ENCODE results near the gene AQP12A. TPM values are rescaled to one million over a fixed set of nuclear protein-coding genes. Genes with fewer than 3 reads are reported as not detected.

Gene AQP12A
- polyA plus RNA-seq, 2 of the 4 experiments (the other 2 are of a cell fraction), result not detected

DNA sequence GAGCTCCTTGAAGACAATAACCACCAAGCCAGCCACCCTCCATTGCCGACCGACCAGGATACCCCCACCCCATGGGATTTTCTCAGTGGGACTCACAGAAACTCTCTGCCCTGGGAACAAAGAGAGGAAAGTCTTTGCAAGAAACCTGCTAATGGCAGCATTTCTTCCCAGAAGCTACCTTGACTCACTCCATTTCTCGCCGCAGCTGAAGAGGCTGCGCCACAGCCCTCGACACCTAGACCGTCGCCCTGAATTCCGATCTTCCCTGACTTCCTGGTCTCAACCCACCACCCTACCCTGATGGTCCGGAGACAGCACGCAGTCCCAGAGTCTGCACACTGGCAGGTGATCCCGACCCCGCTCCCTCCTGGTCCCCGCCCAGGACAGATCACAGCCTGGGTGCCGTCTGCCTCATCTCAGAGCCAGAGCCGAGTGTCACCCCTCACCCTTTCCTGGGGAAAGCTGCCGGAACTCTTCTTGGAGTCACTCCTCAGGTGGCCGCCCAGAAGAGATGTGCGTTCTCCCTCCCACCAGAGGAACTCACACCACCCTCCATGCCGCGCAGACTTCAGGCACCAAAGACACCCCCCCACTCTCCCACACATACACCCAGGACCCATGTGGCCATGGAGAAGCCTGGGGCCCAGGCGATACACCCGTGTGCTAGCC, 24.6 kb downstream of the AQP12A start:
- H3K9me3 ChIP-seq, result no peaks in the 10 kb centered on the region
- H3K27ac ChIP-seq, result no peak overlapping the region
- 84% methylated on average over 18 of the region's 23 CpGs for WGBS (ENCODE audit: missing lambda C conversion rate)
- POLR2A ChIA-PET, result no interaction called here
- ATAC-seq, result no peak
- TF ChIP-seq, protein P1, sequence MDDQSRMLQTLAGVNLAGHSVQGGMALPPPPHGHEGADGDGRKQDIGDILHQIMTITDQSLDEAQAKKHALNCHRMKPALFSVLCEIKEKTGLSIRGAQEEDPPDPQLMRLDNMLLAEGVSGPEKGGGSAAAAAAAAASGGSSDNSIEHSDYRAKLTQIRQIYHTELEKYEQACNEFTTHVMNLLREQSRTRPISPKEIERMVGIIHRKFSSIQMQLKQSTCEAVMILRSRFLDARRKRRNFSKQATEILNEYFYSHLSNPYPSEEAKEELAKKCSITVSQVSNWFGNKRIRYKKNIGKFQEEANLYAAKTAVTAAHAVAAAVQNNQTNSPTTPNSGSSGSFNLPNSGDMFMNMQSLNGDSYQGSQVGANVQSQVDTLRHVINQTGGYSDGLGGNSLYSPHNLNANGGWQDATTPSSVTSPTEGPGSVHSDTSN (IDR thresholded peaks at IDR 0.05), result no peak
- TF ChIP-seq EP300 (IDR thresholded peaks at IDR 0.05) (no peak), PHF8 (IDR thresholded peaks at IDR 0.05; ENCODE audit: borderline replicate concordance, low read depth) (no peak), SREBF2 (IDR thresholded peaks at IDR 0.05) (no peak)
- TF ChIP-seq, protein P2, sequence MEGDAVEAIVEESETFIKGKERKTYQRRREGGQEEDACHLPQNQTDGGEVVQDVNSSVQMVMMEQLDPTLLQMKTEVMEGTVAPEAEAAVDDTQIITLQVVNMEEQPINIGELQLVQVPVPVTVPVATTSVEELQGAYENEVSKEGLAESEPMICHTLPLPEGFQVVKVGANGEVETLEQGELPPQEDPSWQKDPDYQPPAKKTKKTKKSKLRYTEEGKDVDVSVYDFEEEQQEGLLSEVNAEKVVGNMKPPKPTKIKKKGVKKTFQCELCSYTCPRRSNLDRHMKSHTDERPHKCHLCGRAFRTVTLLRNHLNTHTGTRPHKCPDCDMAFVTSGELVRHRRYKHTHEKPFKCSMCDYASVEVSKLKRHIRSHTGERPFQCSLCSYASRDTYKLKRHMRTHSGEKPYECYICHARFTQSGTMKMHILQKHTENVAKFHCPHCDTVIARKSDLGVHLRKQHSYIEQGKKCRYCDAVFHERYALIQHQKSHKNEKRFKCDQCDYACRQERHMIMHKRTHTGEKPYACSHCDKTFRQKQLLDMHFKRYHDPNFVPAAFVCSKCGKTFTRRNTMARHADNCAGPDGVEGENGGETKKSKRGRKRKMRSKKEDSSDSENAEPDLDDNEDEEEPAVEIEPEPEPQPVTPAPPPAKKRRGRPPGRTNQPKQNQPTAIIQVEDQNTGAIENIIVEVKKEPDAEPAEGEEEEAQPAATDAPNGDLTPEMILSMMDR (IDR thresholded peaks at IDR 0.05), result no peak
- TF ChIP-seq, protein P3, sequence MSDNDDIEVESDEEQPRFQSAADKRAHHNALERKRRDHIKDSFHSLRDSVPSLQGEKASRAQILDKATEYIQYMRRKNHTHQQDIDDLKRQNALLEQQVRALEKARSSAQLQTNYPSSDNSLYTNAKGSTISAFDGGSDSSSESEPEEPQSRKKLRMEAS (IDR thresholded peaks at IDR 0.05), result no peak
- no peak for FAIRE-seq
- no peak for DNase-seq (ENCODE audit: low read depth in 1 of 2, low spot score in 1 of 2)
- H3K4me3 ChIP-seq, result no peak overlapping the region
- no peaks in the 10 kb centered on the region for H3K4me1 ChIP-seq
- no peak overlapping the region for H3K4me2 ChIP-seq
- CTCF ChIA-PET, result no interaction called here

DNA sequence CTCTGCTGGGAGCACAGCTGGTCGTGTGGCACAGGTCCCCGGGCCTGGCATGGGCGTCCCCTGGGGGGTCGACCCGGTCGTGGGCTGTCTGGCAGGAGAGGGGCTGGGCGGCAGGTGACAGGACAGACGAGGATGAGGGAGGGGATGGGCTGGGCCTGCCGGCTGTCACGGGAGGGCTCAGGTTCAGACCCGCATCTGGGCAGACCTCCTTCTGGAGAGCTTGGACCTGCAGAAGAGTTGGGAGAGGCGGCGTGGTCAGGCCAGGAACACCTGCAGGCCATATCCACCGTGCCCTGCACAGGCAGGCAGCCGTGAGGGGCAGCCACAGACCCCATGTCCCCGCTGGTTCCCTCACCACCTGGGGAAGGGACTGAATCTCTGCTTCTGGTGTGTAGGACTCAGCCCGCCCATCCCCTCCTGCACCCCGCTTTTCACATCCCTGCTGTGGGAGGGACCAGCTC, 25.5 kb downstream of the AQP12A start:
- ATAC-seq, result no peak
- no peak for FAIRE-seq
- Histone ChIP-seq H3K4me3 (no peak overlapping the region), H3K9me3 (no peaks in the 10 kb centered on the region), H3K4me2 (no peak overlapping the region), H3K4me1 (no peaks in the 10 kb centered on the region), H3K27ac (no peak overlapping the region)
- no peak for DNase-seq (ENCODE audit: low read depth in 1 of 2, low spot score in 1 of 2)
- POLR2A ChIA-PET, result no interaction called here
- CTCF ChIA-PET, result no interaction called here
- TF ChIP-seq HOXA7 (CRISPR knock-in tag; IDR thresholded peaks at IDR 0.05), result no peak
- TF ChIP-seq, protein P4, sequence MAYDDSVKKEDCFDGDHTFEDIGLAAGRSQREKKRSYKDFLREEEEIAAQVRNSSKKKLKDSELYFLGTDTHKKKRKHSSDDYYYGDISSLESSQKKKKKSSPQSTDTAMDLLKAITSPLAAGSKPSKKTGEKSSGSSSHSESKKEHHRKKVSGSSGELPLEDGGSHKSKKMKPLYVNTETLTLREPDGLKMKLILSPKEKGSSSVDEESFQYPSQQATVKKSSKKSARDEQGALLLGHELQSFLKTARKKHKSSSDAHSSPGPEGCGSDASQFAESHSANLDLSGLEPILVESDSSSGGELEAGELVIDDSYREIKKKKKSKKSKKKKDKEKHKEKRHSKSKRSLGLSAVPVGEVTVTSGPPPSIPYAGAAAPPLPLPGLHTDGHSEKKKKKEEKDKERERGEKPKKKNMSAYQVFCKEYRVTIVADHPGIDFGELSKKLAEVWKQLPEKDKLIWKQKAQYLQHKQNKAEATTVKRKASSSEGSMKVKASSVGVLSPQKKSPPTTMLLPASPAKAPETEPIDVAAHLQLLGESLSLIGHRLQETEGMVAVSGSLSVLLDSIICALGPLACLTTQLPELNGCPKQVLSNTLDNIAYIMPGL (CRISPR knock-in tag; IDR thresholded peaks at IDR 0.05; ENCODE audit: borderline replicate concordance), result no peak
- TF ChIP-seq, protein P5, sequence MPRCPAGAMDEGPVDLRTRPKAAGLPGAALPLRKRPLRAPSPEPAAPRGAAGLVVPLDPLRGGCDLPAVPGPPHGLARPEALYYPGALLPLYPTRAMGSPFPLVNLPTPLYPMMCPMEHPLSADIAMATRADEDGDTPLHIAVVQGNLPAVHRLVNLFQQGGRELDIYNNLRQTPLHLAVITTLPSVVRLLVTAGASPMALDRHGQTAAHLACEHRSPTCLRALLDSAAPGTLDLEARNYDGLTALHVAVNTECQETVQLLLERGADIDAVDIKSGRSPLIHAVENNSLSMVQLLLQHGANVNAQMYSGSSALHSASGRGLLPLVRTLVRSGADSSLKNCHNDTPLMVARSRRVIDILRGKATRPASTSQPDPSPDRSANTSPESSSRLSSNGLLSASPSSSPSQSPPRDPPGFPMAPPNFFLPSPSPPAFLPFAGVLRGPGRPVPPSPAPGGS (IDR thresholded peaks at IDR 0.05), result no peak
- TF ChIP-seq, protein P6, sequence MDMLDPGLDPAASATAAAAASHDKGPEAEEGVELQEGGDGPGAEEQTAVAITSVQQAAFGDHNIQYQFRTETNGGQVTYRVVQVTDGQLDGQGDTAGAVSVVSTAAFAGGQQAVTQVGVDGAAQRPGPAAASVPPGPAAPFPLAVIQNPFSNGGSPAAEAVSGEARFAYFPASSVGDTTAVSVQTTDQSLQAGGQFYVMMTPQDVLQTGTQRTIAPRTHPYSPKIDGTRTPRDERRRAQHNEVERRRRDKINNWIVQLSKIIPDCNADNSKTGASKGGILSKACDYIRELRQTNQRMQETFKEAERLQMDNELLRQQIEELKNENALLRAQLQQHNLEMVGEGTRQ (IDR thresholded peaks at IDR 0.05), result no peak
- no peak for TF ChIP-seq CBX8 (IDR thresholded peaks at IDR 0.05)
- TF ChIP-seq FOSB (CRISPR knock-in tag; IDR thresholded peaks at IDR 0.05), result no peak
- TF ChIP-seq HEYL (CRISPR knock-in tag; IDR thresholded peaks at IDR 0.05), result no peak
- no peak for TF ChIP-seq ZNF302 (CRISPR knock-in tag; IDR thresholded peaks at IDR 0.05)
- TF ChIP-seq FOXS1 (CRISPR knock-in tag; IDR thresholded peaks at IDR 0.05), result no peak
- no peak for TF ChIP-seq CBX2 (IDR thresholded peaks at IDR 0.05; ENCODE audit: borderline replicate concordance, low read depth)
- TF ChIP-seq JUNB (IDR thresholded peaks at IDR 0.05), result no peak
- TF ChIP-seq NR3C1 (IDR thresholded peaks at IDR 0.05), result no peak
- TF ChIP-seq JUN (IDR thresholded peaks at IDR 0.05), result no peak
- TF ChIP-seq, protein P7, sequence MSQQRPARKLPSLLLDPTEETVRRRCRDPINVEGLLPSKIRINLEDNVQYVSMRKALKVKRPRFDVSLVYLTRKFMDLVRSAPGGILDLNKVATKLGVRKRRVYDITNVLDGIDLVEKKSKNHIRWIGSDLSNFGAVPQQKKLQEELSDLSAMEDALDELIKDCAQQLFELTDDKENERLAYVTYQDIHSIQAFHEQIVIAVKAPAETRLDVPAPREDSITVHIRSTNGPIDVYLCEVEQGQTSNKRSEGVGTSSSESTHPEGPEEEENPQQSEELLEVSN (IDR thresholded peaks at IDR 0.05; ENCODE audit: borderline replicate concordance, low read depth), result no peak
- 68% methylated on average over 8 of the region's 18 CpGs for WGBS (ENCODE audit: missing lambda C conversion rate)
